Upper lobe of right lung (tissue), 1 donor: ENCODE data around the gene ARAP1. TPM values are rescaled to one million over a fixed set of nuclear protein-coding genes. Genes with fewer than 3 reads are reported as not detected.
A peak's percentile ranks its signal among the peaks of the same experiment; 100 is the strongest.

Source experiments
- ATAC-seq: fragments of 200-7000 bp; cut with Tn5 transposase; one replicate; pipeline ENCODE4 v1.9.1; 2020; ENCODE audit warnings: mild to moderate bottlenecking, moderate library complexity
- DNase-seq: peaks from one replicate; pipeline ENCODE4 v3.0.0-alpha.2; 2020
- H3K27ac ChIP-seq: fragments of 200-600 bp; one replicate; pipeline ENCODE4 v1.8.0; 2022
- H3K27me3 ChIP-seq: fragments of 200-600 bp; one replicate; pipeline ENCODE4 v1.8.0; 2022; ENCODE audit warnings: mild to moderate bottlenecking
- H3K36me3 ChIP-seq: fragments of 200-600 bp; one replicate; pipeline ENCODE4 v1.8.0; 2022
- H3K4me1 ChIP-seq: fragments of 200-600 bp; one replicate; pipeline ENCODE4 v1.8.0; 2022
- H3K4me3 ChIP-seq: fragments of 200-600 bp; one replicate; pipeline ENCODE4 v1.8.0; 2022; ENCODE audit warnings: mild to moderate bottlenecking
- H3K9me3 ChIP-seq: fragments of 200-600 bp; one replicate; pipeline ENCODE4 v1.8.0; 2022
- intact Hi-C: fragments of 100-400 bp; cut with DNase I; formaldehyde crosslinking; loops from one replicate; pipeline ENCODE4 v1.11.0; 2022
- total RNA-seq: library from RNA; stranded (reverse); fragmentation: NEBNext Ultra II Directional; extraction: Animal tissue kit (Norgen Biotek cat#: 25700); gene quantifications from one replicate; pipeline ENCODE4 v1.2.1, GENCODE V29; 2021
- TF ChIP-seq, protein P1 (sequence below): fragments of 200-600 bp; IDR thresholded peaks from one replicate; pipeline ENCODE4 v1.8.0; 2022; ENCODE audit warnings: antibody characterized with exemption
- donor health status: DM: no; HTN: yes; CAD: no; lungs with severe emphysema.

ARAP1 gene
- total RNA-seq, 1 donor from 2014 or later, result 226 TPM

DNA sequence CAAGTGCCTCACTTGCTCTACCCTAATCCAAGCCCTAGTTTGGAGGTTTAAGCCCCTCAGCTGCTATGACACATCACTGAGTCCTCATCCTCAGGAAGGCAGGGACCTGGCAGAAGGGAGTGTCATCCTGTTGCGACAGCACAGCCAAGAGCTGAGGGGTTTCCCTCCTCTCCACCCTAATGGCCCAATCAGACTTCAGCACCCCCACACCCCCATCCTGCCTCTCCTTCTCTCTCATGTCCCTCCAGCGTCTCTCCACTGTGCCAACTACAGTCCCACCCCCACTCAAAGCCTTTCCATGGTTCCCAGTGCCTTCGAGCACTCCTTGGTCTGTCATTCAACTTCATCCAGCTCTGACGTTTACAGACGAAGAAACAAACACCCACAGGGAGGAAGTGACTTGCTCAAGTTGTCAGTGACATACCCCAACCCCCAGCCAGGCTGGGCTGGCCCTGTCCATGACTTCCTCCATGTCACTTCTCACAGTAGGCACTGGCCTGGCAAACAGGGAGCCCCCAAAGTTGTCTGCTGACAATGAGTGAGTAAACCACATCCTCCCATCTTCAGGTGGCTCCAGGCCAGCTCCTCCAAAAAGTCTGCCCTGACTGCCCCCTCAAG is 15.6 kb downstream of the ARAP1 start:
- Histone ChIP-seq H3K9me3 (no peaks in the 10 kb centered on the region), H3K4me1 (peaks cover 65% of the 10 kb centered on the region), H3K36me3 (no peaks in the 10 kb centered on the region), H3K27me3 (no peaks in the 10 kb centered on the region), H3K27ac (peak overlapping the region; percentile 85), H3K4me3 (no peak overlapping the region)
- ATAC-seq, result peak; percentile 71
- DNase-seq, result peak; percentile 88
- TF ChIP-seq, protein P1, sequence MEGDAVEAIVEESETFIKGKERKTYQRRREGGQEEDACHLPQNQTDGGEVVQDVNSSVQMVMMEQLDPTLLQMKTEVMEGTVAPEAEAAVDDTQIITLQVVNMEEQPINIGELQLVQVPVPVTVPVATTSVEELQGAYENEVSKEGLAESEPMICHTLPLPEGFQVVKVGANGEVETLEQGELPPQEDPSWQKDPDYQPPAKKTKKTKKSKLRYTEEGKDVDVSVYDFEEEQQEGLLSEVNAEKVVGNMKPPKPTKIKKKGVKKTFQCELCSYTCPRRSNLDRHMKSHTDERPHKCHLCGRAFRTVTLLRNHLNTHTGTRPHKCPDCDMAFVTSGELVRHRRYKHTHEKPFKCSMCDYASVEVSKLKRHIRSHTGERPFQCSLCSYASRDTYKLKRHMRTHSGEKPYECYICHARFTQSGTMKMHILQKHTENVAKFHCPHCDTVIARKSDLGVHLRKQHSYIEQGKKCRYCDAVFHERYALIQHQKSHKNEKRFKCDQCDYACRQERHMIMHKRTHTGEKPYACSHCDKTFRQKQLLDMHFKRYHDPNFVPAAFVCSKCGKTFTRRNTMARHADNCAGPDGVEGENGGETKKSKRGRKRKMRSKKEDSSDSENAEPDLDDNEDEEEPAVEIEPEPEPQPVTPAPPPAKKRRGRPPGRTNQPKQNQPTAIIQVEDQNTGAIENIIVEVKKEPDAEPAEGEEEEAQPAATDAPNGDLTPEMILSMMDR, result no peak
- intact Hi-C loops, result no loop called here

GRCh38 chr11:72735495-72736027 is 16.6 kb downstream of the ARAP1 start:
- peak overlapping the region; percentile 2 for H3K4me3 ChIP-seq
- no peaks in the 10 kb centered on the region for H3K9me3 ChIP-seq
- no peak for ATAC-seq
- peak overlapping the region; percentile 85 for H3K27ac ChIP-seq
- intact Hi-C loops, result no loop called here
- no peaks in the 10 kb centered on the region for H3K27me3 ChIP-seq
- peaks cover 55% of the 10 kb centered on the region for H3K4me1 ChIP-seq
- H3K36me3 ChIP-seq, result peaks cover 8% of the 10 kb centered on the region
- TF ChIP-seq, protein P1, result no peak
- no peak for DNase-seq

DNA sequence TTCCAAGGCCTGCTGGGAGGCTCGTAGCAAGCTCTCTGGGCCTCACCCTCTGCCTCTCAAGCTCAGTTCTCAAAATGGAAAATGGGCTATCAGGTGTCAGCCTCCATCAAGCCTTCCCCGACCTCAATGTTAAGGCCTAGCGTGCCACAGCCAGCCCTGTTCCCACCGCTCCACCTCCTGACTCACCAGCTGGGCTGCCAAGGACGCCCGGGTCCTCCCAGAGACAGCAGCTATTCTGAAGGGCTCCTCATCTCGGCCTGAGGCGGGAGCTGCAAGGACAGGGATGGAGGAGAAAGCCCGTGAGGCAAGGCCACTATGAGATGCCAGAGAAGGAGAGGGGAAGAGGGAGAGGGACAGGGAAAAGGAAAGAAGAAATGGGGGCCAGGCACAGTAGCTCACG is 19.9 kb downstream of the ARAP1 start:
- peaks cover 8% of the 10 kb centered on the region for H3K36me3 ChIP-seq
- H3K27ac ChIP-seq, result no peak overlapping the region
- TF ChIP-seq, protein P1, result no peak
- intact Hi-C loops, result no loop called here
- DNase-seq (no peak), ATAC-seq (no peak)
- H3K4me3 ChIP-seq, result no peak overlapping the region
- H3K4me1 ChIP-seq, result peaks cover 35% of the 10 kb centered on the region
- no peaks in the 10 kb centered on the region for H3K9me3 ChIP-seq
- H3K27me3 ChIP-seq, result no peaks in the 10 kb centered on the region

DNA sequence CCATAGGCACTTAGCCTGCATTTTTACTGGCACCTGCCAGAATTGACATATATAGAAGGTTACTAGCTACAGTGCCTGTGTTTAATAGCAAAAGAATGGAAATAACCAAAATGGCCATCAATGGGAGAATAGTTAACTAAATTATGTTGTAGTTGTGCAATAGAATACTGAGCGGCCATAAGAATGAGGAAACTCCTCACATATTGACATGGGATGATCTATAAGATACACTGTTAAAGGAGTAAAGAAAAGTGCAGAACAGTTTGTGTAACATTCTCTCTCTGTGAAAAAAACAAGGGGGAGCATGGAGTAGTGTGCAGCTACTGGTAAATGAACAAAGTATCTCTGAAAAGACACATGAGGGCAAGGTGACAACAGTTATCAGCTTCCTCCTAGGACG is 21.5 kb downstream of the ARAP1 start:
- no peaks in the 10 kb centered on the region for H3K27me3 ChIP-seq
- no peak overlapping the region for H3K27ac ChIP-seq
- H3K4me1 ChIP-seq, result peaks cover 19% of the 10 kb centered on the region
- TF ChIP-seq, protein P1, result no peak
- DNase-seq, result no peak
- ATAC-seq, result no peak
- intact Hi-C loops, result no loop called here
- no peaks in the 10 kb centered on the region for H3K9me3 ChIP-seq
- H3K4me3 ChIP-seq, result no peak overlapping the region
- peaks cover 16% of the 10 kb centered on the region for H3K36me3 ChIP-seq

- H3K27me3 ChIP-seq, result no peaks in the 10 kb centered on the region
- peaks cover 16% of the 10 kb centered on the region for H3K36me3 ChIP-seq
- H3K4me1 ChIP-seq, result peaks cover 16% of the 10 kb centered on the region
- intact Hi-C loops, result no loop called here
- no peaks in the 10 kb centered on the region for H3K9me3 ChIP-seq
- H3K27ac ChIP-seq, result no peak overlapping the region
- TF ChIP-seq, protein P1, result no peak
- no peak overlapping the region for H3K4me3 ChIP-seq
- no peak for ATAC-seq
- no peak for DNase-seq
These were observed 22.0 kb downstream of the ARAP1 start for GRCh38 chr11:72730243-72730642.
